Measurements from ENCODE around the gene SEMA5B.

GRCh38 chr3:122945230-122945629 is 82.3 kb downstream of the SEMA5B start:
- TF ChIP-seq KLF16 (tag by site-specific recombination; IDR thresholded peaks at IDR 0.05) (no peak), REST (tag by site-specific recombination; IDR thresholded peaks at IDR 0.05) (no peak), SCRT2 (tag by site-specific recombination; IDR thresholded peaks at IDR 0.05) (no peak), CTCF (tag by site-specific recombination; IDR thresholded peaks at IDR 0.05) (no peak), ZNF266 (tag by site-specific recombination; IDR thresholded peaks at IDR 0.05; ENCODE audit: low read depth) (no peak), ZNF747 (tag by site-specific recombination; IDR thresholded peaks at IDR 0.05) (no peak), YY1 (tag by site-specific recombination; IDR thresholded peaks at IDR 0.05) (no peak), SP7 (tag by site-specific recombination; IDR thresholded peaks at IDR 0.05) (no peak), ZBTB8A (tag by site-specific recombination; IDR thresholded peaks at IDR 0.05) (no peak), ZNF571 (tag by site-specific recombination; IDR thresholded peaks at IDR 0.05) (no peak)

All from HEK293 (cell line).